ENCODE measurements around the gene SAMD8.
"Not testable (repeated sequence)": the region's sequence is repeated elsewhere in the genome, so short reads cannot be mapped to it uniquely, and the experiment has no call there.

The SAMD8 gene

GRCh38 chr10:75106891-75107290 lies 4.6 kb upstream of the SAMD8 start:
- DNase-seq (ENCODE audit: low read depth in 2 of 3, low spot score in 2 of 3), result not testable (repeated sequence)

- DNase-seq (ENCODE audit: low read depth in 2 of 3, low spot score in 2 of 3), result no peak
Observed at GRCh38 chr10:75107756-75108683, 3.4 kb upstream of the SAMD8 start.

GRCh38 chr10:75108684-75109458 lies 2.6 kb upstream of the SAMD8 start:
- no peak for DNase-seq (ENCODE audit: low read depth in 2 of 3, low spot score in 2 of 3)

GRCh38 chr10:75109459-75109778 lies 2.0 kb upstream of the SAMD8 start:
- no peak for DNase-seq (ENCODE audit: low read depth in 2 of 3, low spot score in 2 of 3)

GRCh38 chr10:75110006-75110632 lies 1.3 kb upstream of the SAMD8 start:
- DNase-seq (ENCODE audit: low read depth in 2 of 3, low spot score in 2 of 3), result no peak

GRCh38 chr10:75111907-75112679 lies 637 bp downstream of the SAMD8 start:
- DNase-seq (ENCODE audit: low read depth in 2 of 3, low spot score in 2 of 3), result peak; percentile 12 to 26 (median 18)

GRCh38 chr10:75115137-75115536 lies 3.7 kb downstream of the SAMD8 start:
- no peak for DNase-seq (ENCODE audit: low read depth in 2 of 3, low spot score in 2 of 3)

GRCh38 chr10:75116941-75117775 lies 5.7 kb downstream of the SAMD8 start:
- not testable (repeated sequence) for DNase-seq (ENCODE audit: low read depth in 2 of 3, low spot score in 2 of 3)

- DNase-seq (ENCODE audit: low read depth in 2 of 3, low spot score in 2 of 3), result no peak
Observed at GRCh38 chr10:75117995-75118394, 6.5 kb downstream of the SAMD8 start.

- not testable (repeated sequence) for DNase-seq (ENCODE audit: low read depth in 2 of 3, low spot score in 2 of 3)
Observed at GRCh38 chr10:75119444-75120066, 8.1 kb downstream of the SAMD8 start.

- no peak for DNase-seq (ENCODE audit: low read depth in 2 of 3, low spot score in 2 of 3)
Observed at GRCh38 chr10:75121322-75121721, 9.9 kb downstream of the SAMD8 start.

- no peak for DNase-seq (ENCODE audit: low read depth in 2 of 3, low spot score in 2 of 3)
Observed at GRCh38 chr10:75122505-75122904, 11.0 kb downstream of the SAMD8 start.

- DNase-seq (ENCODE audit: low read depth in 2 of 3, low spot score in 2 of 3), result no peak
Observed at GRCh38 chr10:75123088-75123682, 11.7 kb downstream of the SAMD8 start.

GRCh38 chr10:75126277-75126676 lies 14.8 kb downstream of the SAMD8 start:
- DNase-seq (ENCODE audit: low read depth in 2 of 3, low spot score in 2 of 3), result no peak

GRCh38 chr10:75127471-75127870 lies 16.0 kb downstream of the SAMD8 start:
- DNase-seq (ENCODE audit: low read depth in 2 of 3, low spot score in 2 of 3), result no peak

- DNase-seq (ENCODE audit: low read depth in 2 of 3, low spot score in 2 of 3), result not testable (repeated sequence)
Observed at GRCh38 chr10:75128985-75129384, 17.5 kb downstream of the SAMD8 start.

- DNase-seq (ENCODE audit: low read depth in 2 of 3, low spot score in 2 of 3), result no peak
Observed at GRCh38 chr10:75129537-75129936, 18.1 kb downstream of the SAMD8 start.

- DNase-seq (ENCODE audit: low read depth in 2 of 3, low spot score in 2 of 3), result not testable (repeated sequence)
Observed at GRCh38 chr10:75133701-75134100, 22.2 kb downstream of the SAMD8 start.

GRCh38 chr10:75136346-75136745 lies 24.9 kb downstream of the SAMD8 start:
- DNase-seq (ENCODE audit: low read depth in 2 of 3, low spot score in 2 of 3), result no peak
